NCI-H1436 (cell line): ENCODE results near the gene SPEF1.
"Not testable (repeated sequence)": the region's sequence is repeated elsewhere in the genome, so short reads cannot be mapped to it uniquely, and the experiment has no call there.

Experiments used
- DNase-seq: peaks from one replicate; lab custom pipeline; 2025; lab: John Stamatoyannopoulos, UW

The SPEF1 gene

DNA sequence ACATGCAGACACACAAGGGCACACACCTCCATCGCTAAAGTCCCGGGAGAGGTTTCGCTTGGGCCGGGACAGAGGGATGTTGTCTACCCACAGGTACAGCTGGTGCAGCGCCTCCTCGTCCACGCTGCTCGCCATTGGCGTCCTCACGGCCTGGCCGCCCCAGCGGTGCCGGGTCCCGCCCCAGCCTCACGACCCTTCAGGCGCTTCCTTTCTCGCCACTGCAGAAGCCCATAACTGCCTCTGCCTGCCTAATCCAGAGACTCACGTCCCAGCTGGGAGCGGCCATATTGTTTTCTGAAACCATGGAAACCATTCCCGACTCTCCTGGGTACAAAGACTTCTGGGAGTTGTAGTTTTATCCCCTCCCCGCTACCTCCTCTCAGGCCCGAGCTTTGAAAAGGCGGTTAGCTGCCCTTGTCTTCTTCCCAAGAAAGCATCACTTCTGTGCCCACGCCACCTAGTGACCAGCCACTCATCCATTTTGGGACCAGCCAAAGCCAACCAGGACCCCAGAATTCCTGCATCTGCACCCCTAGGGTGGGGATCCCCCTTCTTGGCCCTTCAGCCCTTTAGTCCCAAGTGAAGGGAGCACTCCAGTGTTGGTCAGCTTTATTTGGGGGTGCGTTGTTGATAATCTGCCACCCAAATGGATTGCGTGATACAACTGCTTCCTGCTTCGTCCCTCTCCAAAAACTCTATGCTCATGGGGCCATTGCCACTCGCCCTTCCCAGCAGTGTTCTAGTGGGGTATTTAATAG lies at the start of gene SPEF1:
TSS of gene SPEF1 (minus strand) at position 296 of the 758 bp plus-strand sequence. CDS start at position 135, 161 bp downstream.
- peak; percentile 83 for DNase-seq

GRCh38 chr20:3829891-3830290 lies 48.6 kb upstream of the SPEF1 start:
- not testable (repeated sequence) for DNase-seq

- no peak for DNase-seq
These were observed 47.5 kb upstream of the SPEF1 start for GRCh38 chr20:3828798-3829197.

DNA sequence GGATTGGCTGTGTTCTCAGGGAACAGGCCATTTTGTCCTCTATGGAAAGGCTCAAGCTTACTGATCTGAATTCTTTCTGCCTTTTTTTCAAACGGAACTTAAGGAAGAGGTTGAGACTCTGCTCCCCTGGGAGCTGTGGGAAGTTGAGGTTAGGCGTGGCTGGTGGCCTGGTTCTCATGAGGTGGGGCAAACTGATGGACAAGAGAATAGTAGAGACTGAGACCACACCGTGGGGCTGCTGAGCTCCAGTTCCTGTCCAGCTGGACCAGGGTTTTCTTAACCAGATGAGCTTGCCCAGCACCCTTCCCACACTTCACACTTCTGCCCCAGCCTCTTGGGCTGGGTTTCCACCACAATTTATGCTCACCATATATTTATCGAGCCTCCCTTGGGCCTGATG lies 45.2 kb upstream of the SPEF1 start:
- DNase-seq: no peak

DNA sequence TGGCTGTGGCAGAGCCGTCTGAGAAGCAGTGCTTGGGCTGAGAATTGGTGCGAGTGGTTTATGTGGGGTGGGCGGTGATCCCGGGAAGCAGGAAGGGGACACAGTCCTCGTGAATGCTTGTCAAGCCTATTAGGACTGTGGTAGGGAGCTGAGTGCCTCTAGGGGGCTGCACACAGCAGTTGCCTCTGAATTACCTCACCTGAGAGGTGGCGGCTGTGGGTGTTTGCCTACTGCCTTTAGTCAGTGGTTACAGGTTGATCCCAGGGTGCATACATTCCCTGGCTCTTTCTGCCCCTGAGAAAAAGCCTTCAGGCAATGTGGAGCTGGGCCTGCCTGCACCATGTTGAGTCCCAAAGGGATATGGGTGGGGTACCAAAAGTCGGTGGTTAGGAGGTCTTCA lies 44.3 kb upstream of the SPEF1 start:
- no peak for DNase-seq

- no peak for DNase-seq
These were observed 42.6 kb upstream of the SPEF1 start for GRCh38 chr20:3823881-3824280.

GRCh38 chr20:3821996-3822395 lies 40.7 kb upstream of the SPEF1 start:
- no peak for DNase-seq

- no peak for DNase-seq
These were observed 39.9 kb upstream of the SPEF1 start for GRCh38 chr20:3820901-3821727.

DNA sequence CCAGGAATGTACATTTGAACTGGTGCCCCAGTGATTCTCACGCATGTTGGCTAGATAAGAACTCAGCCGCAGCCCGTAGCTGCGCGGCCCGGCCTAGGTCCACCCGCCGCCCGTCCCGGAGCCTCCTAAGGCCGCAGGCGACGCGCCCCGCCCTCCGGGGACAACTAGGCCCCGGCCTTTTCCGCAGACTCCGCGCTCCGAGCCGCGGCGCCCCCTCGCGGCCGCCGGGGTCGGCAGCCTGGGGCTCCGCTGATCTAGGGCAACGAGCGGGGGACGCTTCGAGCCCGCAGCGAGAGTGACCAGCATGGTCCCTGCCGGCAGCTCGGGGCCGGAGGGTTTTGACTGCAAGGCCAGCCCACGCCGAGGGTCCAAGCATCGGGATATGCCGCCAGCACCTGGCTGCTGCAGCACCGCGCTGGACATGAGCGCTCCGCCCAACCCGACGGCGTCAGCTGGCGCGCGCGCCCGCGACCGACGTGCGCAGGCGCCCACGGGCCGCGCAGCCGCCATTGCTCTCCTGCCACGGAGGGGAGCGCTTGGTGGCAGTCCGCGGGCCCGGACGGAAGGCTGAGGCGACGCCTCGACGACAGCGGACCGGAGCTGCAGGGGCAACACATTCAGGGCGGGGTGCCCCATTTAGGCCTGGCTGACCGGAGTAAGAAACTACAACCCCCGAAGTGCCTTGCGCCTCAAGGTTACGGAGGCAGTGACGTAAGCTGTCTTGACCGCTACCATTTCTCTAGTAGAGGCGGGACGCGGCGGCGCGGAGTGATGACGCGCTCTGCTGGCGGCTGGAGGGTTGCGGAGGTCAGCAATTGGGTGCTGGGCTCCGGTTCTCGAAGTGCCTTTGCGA lies 39.0 kb upstream of the SPEF1 start, which contains the start of gene AP5S1:
TSS of gene AP5S1 (plus strand) at position 500 of the 853 bp plus-strand sequence. CDS start 1,571 bp downstream, outside the sequence.
- DNase-seq: peak; percentile 84

- DNase-seq: no peak
These were observed 38.3 kb upstream of the SPEF1 start for GRCh38 chr20:3819411-3820047.

GRCh38 chr20:3818155-3819151 lies 37.2 kb upstream of the SPEF1 start:
- DNase-seq: peak; percentile 51

DNA sequence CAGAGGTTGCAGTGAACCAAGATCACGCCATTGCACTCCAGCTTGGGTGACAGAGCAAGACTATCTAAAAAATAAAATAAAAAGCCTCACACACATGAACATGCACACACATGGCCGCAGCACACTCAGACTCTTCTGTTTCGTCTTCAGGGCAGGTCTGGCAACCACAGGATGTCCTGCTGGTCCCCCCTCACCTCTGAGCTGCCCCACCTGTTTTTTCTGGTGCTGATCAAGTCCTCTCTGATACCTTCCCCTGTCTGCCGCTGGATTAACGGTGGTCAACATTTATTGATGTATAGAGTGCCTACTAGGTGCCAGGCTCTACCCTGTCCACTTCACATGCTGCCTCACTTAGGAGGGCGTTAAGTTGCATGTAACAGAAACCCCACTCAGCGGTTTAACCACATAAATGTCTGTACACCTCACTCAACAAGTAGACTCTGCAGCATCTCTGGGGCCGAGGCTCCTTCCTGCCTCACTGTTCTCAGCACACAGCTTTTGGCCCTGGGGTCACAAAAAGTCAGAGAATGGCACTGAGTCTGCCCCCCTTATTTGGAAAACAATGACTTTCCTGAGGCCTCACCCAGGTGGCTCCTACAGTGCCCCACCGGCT lies 34.6 kb upstream of the SPEF1 start:
- DNase-seq: no peak

DNA sequence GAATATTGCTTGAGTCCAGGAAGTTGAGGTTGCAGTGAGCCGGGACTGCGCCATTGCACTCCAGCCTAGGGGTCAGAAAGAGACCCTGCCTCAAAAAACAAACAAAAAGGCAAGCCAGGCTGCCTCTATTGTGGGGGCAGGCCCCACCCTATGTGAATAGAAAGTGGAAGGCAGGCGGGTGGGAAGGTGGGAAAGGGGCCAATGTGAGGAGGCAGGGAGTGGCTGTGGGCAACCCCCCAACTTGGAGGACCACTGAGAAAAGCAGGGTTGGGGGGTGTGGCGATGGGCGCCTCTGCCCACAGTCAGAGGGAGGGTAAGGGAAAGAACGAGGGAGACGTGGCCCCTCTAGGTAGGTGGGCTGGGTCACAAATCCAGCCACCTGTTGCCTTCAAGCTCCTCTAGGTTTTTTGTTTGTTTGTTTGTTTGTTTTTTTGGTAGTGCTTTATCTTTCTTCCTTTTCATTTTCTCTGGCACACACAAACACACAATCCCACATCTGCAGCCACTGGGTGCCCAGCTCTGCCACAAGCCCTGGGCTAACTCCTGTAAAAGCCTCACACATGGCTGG lies 33.8 kb upstream of the SPEF1 start:
- DNase-seq: no peak

DNA sequence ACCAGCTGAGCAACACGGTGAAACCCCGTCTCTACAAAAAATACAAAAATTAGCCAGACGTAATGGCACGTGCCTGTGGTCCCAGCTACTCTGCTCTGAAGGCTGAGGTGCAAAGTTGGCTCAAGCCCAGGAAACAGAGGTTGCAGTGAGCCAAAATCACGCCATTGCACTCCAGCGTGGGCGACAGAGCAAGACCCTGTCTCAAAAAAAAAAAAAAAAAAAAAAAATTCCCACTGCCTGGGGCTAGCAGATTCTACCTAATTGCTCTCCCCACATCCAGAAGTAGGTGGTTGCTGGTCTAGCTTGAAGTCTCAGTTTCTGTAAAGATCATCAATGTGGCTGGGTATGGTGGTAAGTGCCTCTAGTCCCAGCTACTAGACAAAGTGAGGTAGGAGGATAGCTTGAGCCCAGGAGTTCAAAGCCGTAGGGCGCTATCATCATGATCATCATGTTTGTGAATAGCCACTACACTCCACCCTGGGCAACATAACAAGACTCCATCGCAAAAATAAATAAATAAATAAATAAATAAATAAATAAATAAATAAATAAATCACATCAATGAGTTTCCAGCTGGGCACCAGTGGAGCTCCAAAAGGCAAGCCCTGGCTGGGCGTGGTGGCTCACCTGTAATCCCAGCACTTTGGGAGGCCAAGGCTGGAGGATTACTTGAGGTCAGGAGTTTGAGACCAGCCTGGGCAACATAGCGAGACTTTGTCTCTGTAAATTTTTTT lies 32.8 kb upstream of the SPEF1 start:
- no peak for DNase-seq

- no peak for DNase-seq
These were observed 32.0 kb upstream of the SPEF1 start for GRCh38 chr20:3812975-3813847.

DNA sequence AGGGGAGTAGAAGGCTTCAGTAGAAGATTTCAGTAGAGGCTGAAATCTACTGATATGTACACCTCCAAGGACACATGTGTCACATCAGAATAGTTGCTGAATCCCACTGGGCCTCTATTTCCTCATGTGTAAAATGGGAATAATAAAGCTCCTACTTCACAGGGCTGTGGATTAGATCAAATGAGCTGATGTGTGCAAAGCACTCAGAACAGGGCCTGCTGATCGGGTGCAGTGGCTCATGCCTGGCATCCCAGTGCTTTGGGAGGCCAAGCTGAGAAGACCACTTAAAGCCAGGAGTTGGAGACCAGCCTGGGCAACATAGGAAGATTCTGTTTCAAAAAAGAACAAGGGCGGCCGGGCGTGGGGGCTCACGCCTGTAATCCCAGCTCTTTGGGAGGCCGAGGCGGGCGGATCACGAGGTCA lies 31.0 kb upstream of the SPEF1 start:
- DNase-seq: no peak

GRCh38 chr20:3811467-3812258 lies 30.4 kb upstream of the SPEF1 start:
- DNase-seq: peak; percentile 95
